Hepatocyte (in vitro differentiated cells): ENCODE results near the gene PCK1. TPM values are rescaled to one million over a fixed set of nuclear protein-coding genes. Genes with fewer than 3 reads are reported as not detected.
"Not testable (repeated sequence)": the region's sequence is repeated elsewhere in the genome, so short reads cannot be mapped to it uniquely, and the experiment has no call there.

Experiments used
- DNase-seq: peaks from one replicate; pipeline ENCODE4 v3.0.0-alpha.2; 2016; ENCODE audit warnings: low spot score
- H2AFZ ChIP-seq: fragments of 200-600 bp; sonication (generic); 2 replicates; pipeline ENCODE4 v1.6.0; 2016; ENCODE audit warnings: antibody characterized with exemption, mild to moderate bottlenecking
- H3K27ac ChIP-seq: fragments of 200-600 bp; sonication (generic); 2 replicates; pipeline ENCODE4 v1.5.1; 2016; ENCODE audit warnings: mild to moderate bottlenecking
- H3K27me3 ChIP-seq: fragments of 200-600 bp; sonication (generic); 2 replicates; pipeline ENCODE4 v1.6.1; 2016
- H3K36me3 ChIP-seq: fragments of 200-600 bp; sonication (generic); replicated peaks from 2 replicates; pipeline ENCODE4 v1.5.1; 2016; ENCODE audit warnings: low read depth; ENCODE audit not compliant: insufficient read depth
- H3K4me1 ChIP-seq: fragments of 200-600 bp; sonication (generic); 2 replicates; pipeline ENCODE4 v1.5.1; 2016; ENCODE audit warnings: mild to moderate bottlenecking, moderate library complexity; ENCODE audit not compliant: insufficient read depth
- H3K4me2 ChIP-seq: fragments of 200-600 bp; sonication (generic); 2 replicates; pipeline ENCODE4 v1.6.0; 2016
- H3K4me3 ChIP-seq: fragments of 200-600 bp; sonication (generic); 2 replicates; pipeline ENCODE4 v1.5.1; 2016; ENCODE audit warnings: mild to moderate bottlenecking
- H3K79me2 ChIP-seq: fragments of 200-600 bp; sonication (generic); 2 replicates; pipeline ENCODE4 v1.6.0; 2017; ENCODE audit warnings: mild to moderate bottlenecking
- H3K9me2 ChIP-seq: fragments of 200-600 bp; sonication (generic); replicated peaks from 2 replicates; pipeline ENCODE4 v1.6.0; 2017; ENCODE audit warnings: mild to moderate bottlenecking; ENCODE audit not compliant: insufficient read depth
- H3K9me3 ChIP-seq: fragments of 200-600 bp; sonication (generic); 2 replicates; pipeline ENCODE4 v1.5.1; 2016; ENCODE audit warnings: low read depth, mild to moderate bottlenecking
- H4K20me1 ChIP-seq: fragments of 200-600 bp; sonication (generic); 2 replicates; pipeline ENCODE4 v1.6.0; 2016; ENCODE audit warnings: mild to moderate bottlenecking; ENCODE audit not compliant: insufficient read depth, poor library complexity, severe bottlenecking
- EZH2 ChIP-seq: fragments of 200-600 bp; sonication (generic); IDR thresholded peaks from 2 replicates; pipeline ENCODE4 v1.6.1; 2016; ENCODE audit warnings: antibody characterized with exemption, mild to moderate bottlenecking, borderline replicate concordance
- EZH2phosphoT487 ChIP-seq: fragments of 200-600 bp; sonication (generic); IDR thresholded peaks from one replicate; pipeline ENCODE4 v1.6.1; 2018; ENCODE audit warnings: antibody characterized with exemption, mild to moderate bottlenecking, low read depth, moderate library complexity; ENCODE audit not compliant: unreplicated experiment, severe bottlenecking
- WGBS: methylation state at CpG from one replicate; pipeline ENCODE4 v1.1.6; 2016; ENCODE audit warnings: low lambda C conversion rate; ENCODE audit errors: missing lambda C conversion rate; 5-methylcytosine and 5-hydroxymethylcytosine counted together
- polyA plus RNA-seq: library from polyadenylated mRNA; unstranded; fragments of >200 nt; fragmentation: Nextera tagmentation; extraction: Ambion mirVana; gene quantifications from 2 replicates; pipeline ENCODE4 v1.2.1, GENCODE V29; 2016
- total RNA-seq: library from RNA; depleted of rRNA; stranded (reverse); fragments of >200 nt; gene quantifications from 2 replicates; pipeline ENCODE4 v1.2.3, GENCODE V29; 2014
- TF ChIP-seq, protein P1 (sequence below): fragments of 200-600 bp; sonication (generic); IDR thresholded peaks from 2 replicates; pipeline ENCODE4 v1.5.1; 2016; ENCODE audit warnings: antibody characterized with exemption, mild to moderate bottlenecking; ENCODE audit not compliant: poor library complexity

The PCK1 gene
- total RNA-seq: 12.0 and 12.8 TPM in 2 replicates
- 8.8 and 11.6 TPM in 2 replicates for polyA plus RNA-seq

DNA sequence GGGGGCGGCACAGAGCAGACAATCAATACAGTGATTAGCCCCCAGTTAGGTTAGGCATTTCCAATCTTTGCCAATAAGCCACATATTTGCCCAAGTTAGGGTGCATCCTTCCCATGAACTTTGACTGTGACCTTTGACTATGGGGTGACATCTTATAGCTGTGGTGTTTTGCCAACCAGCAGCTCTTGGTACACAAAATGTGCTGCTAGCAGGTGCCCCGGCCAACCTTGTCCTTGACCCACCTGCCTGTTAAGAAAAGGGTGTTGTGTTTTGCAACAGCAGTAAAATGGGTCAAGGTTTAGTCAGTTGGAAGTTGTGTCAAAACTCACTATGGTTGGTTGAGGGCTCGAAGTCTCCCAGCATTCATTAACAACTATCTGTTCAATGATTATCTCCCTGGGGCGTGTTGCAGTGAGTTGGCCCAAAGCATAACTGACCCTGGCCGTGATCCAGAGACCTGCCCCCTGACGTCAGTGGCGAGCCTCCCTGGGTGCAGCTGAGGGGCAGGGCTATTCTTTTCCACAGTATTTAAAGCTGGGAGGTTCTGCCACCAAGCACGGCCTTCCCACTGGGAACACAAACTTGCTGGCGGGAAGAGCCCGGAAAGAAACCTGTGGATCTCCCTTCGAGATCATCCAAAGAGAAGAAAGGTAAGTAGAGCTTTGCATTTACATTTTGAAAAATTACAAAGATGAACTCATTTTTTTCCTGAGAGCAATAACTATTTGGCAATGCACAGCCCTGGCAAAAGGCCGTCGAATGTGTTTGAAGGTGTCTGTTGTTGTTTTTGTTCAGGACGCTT, at the start of gene PCK1:
PCK1 (plus strand) TSS at position 557 of the 802 bp plus-strand sequence. CDS start 302 bp downstream, outside the sequence.
- H3K27ac ChIP-seq: peak within 1 kb of the TSS; percentile 81
- no peak for TF ChIP-seq EZH2
- no peak for TF ChIP-seq EZH2phosphoT487
- TF ChIP-seq, protein P1, sequence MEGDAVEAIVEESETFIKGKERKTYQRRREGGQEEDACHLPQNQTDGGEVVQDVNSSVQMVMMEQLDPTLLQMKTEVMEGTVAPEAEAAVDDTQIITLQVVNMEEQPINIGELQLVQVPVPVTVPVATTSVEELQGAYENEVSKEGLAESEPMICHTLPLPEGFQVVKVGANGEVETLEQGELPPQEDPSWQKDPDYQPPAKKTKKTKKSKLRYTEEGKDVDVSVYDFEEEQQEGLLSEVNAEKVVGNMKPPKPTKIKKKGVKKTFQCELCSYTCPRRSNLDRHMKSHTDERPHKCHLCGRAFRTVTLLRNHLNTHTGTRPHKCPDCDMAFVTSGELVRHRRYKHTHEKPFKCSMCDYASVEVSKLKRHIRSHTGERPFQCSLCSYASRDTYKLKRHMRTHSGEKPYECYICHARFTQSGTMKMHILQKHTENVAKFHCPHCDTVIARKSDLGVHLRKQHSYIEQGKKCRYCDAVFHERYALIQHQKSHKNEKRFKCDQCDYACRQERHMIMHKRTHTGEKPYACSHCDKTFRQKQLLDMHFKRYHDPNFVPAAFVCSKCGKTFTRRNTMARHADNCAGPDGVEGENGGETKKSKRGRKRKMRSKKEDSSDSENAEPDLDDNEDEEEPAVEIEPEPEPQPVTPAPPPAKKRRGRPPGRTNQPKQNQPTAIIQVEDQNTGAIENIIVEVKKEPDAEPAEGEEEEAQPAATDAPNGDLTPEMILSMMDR: no peak
- H3K9me3 ChIP-seq: no peaks in the 10 kb centered on the region
- no peaks in the 10 kb centered on the region for H3K36me3 ChIP-seq
- H3K79me2 ChIP-seq: no peaks in the 10 kb centered on the region
- H4K20me1 ChIP-seq: no peaks in the 10 kb centered on the region
- H3K9me2 ChIP-seq: no peaks in the 10 kb centered on the region
- 74% methylated on average over 14 of the region's 14 CpGs for WGBS
- H3K27me3 ChIP-seq: peaks cover 2% of the 10 kb centered on the region
- no peak within 1 kb of the TSS for H2AFZ ChIP-seq
- peaks cover 13% of the 10 kb centered on the region for H3K4me1 ChIP-seq
- no peak within 1 kb of the TSS for H3K4me3 ChIP-seq
- DNase-seq: peak; percentile 82
- no peak within 1 kb of the TSS for H3K4me2 ChIP-seq

DNA sequence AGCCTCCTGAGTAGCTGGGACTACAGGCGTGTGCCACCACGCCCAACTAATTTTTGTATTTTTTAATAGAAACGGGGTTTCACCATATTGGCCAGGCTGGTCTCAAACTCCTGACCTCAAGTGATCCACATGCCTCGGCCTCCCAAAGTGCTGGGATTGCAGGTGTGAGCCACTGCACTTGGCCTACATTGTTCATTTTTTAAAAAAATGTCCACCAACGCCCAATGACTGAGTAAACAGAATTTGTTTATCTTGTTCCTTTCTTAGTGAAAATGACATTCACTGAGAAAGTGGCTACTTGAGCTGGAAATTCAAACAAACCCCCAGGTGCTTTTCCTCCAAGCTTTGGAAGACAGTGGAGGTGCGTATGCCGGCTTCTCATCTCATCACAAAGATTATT, 49.2 kb upstream of the PCK1 start:
- not testable (repeated sequence) for H2AFZ ChIP-seq, H3K9me3 ChIP-seq, H3K79me2 ChIP-seq, H3K27ac ChIP-seq, H3K36me3 ChIP-seq, H3K4me3 ChIP-seq, H3K27me3 ChIP-seq, H3K4me1 ChIP-seq, DNase-seq, H4K20me1 ChIP-seq, H3K9me2 ChIP-seq, H3K4me2 ChIP-seq
- 84% methylated on average over 7 of the region's 7 CpGs for WGBS

DNA sequence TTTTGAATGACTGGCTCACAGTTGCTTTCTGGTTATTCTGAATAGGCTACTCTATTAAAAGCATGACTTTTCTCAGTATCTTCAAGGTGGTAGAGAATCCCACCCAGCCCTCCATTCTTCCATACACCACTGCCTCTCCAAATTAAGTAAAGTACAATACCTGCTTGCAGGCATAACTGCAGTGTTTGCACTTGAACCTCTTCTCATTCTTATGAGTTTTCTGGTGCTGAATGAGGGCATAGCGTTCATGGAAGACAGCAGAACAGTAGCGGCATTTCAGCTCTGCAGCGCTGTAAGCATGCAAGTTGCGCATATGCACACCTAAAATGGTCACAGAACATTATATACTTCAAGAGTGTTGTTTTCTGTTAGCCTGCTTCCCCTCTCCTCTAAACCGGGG, 48.5 kb upstream of the PCK1 start:
- Histone ChIP-seq H3K9me2 (no peaks in the 10 kb centered on the region), H3K27ac (no peak overlapping the region), H3K27me3 (no peaks in the 10 kb centered on the region), H3K4me3 (no peak overlapping the region), H3K36me3 (no peaks in the 10 kb centered on the region), H3K9me3 (no peaks in the 10 kb centered on the region), H2AFZ (no peak overlapping the region), H3K4me2 (no peak overlapping the region), H4K20me1 (no peaks in the 10 kb centered on the region), H3K79me2 (no peaks in the 10 kb centered on the region), H3K4me1 (peaks cover 4% of the 10 kb centered on the region)
- 93% methylated on average over 5 of the region's 5 CpGs for WGBS
- TF ChIP-seq, protein P1: no peak
- TF ChIP-seq EZH2 (no peak), EZH2phosphoT487 (no peak)
- DNase-seq: no peak

DNA sequence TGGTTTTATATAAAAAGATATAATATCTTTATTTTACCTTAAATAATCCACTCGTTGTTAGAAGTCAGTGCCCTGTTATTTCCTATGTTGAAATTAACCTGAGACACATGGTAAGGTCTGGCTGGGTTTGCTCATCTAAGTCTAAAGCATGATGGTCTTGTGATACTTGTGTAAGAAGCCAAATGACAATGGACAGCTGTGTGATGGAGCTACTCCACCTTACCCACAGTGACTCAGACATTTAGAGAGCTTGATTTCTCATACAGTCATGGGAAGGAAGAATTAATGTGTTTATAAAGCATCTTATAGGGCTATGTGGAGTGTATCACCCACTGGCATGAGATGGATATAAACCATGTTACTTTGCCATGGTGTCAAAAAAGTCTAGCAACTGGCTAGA, 47.7 kb upstream of the PCK1 start:
- Histone ChIP-seq H3K27ac (no peak overlapping the region), H3K4me3 (no peak overlapping the region), H3K9me2 (no peaks in the 10 kb centered on the region), H2AFZ (no peak overlapping the region), H3K79me2 (no peaks in the 10 kb centered on the region), H3K36me3 (no peaks in the 10 kb centered on the region), H4K20me1 (no peaks in the 10 kb centered on the region), H3K4me2 (no peak overlapping the region), H3K9me3 (no peaks in the 10 kb centered on the region), H3K27me3 (no peaks in the 10 kb centered on the region), H3K4me1 (peaks cover 4% of the 10 kb centered on the region)
- TF ChIP-seq, protein P1: no peak
- TF ChIP-seq EZH2phosphoT487: no peak
- TF ChIP-seq EZH2: no peak
- 73% methylated on average over 1 of the region's 1 CpG for WGBS
- no peak for DNase-seq
